Neural progenitor cell (in vitro differentiated cells): ENCODE data around the gene NES.

Experiments used
- CTCF ChIP-seq: fragments of 200-600 bp; sonication (generic); IDR thresholded peaks from 2 replicates; pipeline ENCODE4 v1.5.1; 2017; ENCODE audit warnings: antibody characterized with exemption, mild to moderate bottlenecking
- EZH2 ChIP-seq: fragments of 200-600 bp; sonication (generic); IDR thresholded peaks from 2 replicates; pipeline ENCODE4 v1.6.1; 2017; ENCODE audit warnings: antibody characterized with exemption, mild to moderate bottlenecking, moderate library complexity
- EZH2phosphoT487 ChIP-seq: fragments of 200-600 bp; sonication (generic); IDR thresholded peaks from 2 replicates; pipeline ENCODE4 v1.6.1; 2017; ENCODE audit warnings: antibody characterized with exemption

- no peak for TF ChIP-seq EZH2
- no peak for TF ChIP-seq CTCF
- TF ChIP-seq EZH2phosphoT487: no peak
Observed at GRCh38 chr1:156629823-156630449, 47.3 kb downstream of the NES start.
